Stimulated activated memory B cell treated with anti-CD40 and anti-IgM and Interleukin-4, amounts not matched to agents 10 μg/mL and 1 μg/mL and 100 μg/mL, for 72 hours (primary cell): ENCODE measurements around the gene CFAP210.
A peak's percentile ranks its signal among the peaks of the same experiment; 100 is the strongest.
"Not testable (repeated sequence)": the region's sequence is repeated elsewhere in the genome, so short reads cannot be mapped to it uniquely, and the experiment has no call there.

Experiments used
- ATAC-seq: fragments of 150-1000 bp; cut with Tn5 transposase; 2 replicates; pipeline ENCODE4 v1.10.0; 2021
- H3K27ac Mint-ChIP-seq: one replicate; pipeline ENCODE4 v1.8.0; 2022; ENCODE audit warnings: mild to moderate bottlenecking, mixed read lengths
- H3K27me3 Mint-ChIP-seq: one replicate; pipeline ENCODE4 v1.8.0; 2022; ENCODE audit warnings: mixed read lengths
- H3K36me3 Mint-ChIP-seq: one replicate; pipeline ENCODE4 v1.8.0; 2022; ENCODE audit warnings: mixed read lengths
- H3K4me1 Mint-ChIP-seq: one replicate; pipeline ENCODE4 v1.8.0; 2022; ENCODE audit warnings: mixed read lengths
- H3K4me3 Mint-ChIP-seq: one replicate; pipeline ENCODE4 v1.8.0; 2022; ENCODE audit warnings: mild to moderate bottlenecking, moderate library complexity, mixed read lengths
- H3K9me3 Mint-ChIP-seq: one replicate; pipeline ENCODE4 v1.8.0; 2022; ENCODE audit warnings: mixed read lengths

The CFAP210 gene

DNA sequence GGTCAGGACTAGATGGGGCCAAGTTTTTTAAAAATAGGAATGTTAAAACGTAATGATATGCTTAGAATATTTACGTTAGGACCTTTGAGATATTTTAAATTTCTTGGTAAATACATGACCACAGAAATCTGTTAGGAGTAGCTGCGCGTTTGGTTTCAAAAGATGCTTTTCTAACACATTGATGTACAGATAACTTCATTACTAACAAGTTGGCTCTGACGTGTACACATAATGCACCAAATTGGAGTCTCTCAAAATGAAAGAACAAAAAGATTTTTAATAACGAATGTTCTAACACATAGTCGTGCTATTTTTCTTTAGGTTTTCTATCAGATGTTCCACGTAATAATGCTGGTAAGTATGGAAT, 672 bp upstream of the CFAP210 start:
- no peak for ATAC-seq
- H3K9me3 Mint-ChIP-seq, result peaks cover 9% of the 10 kb centered on the region
- H3K4me3 Mint-ChIP-seq, result peak overlapping the region; percentile 90
- H3K4me1 Mint-ChIP-seq, result peaks cover 16% of the 10 kb centered on the region
- peak overlapping the region; percentile 85 for H3K27ac Mint-ChIP-seq
- peaks cover 20% of the 10 kb centered on the region for H3K27me3 Mint-ChIP-seq
- H3K36me3 Mint-ChIP-seq, result peaks cover 28% of the 10 kb centered on the region

DNA sequence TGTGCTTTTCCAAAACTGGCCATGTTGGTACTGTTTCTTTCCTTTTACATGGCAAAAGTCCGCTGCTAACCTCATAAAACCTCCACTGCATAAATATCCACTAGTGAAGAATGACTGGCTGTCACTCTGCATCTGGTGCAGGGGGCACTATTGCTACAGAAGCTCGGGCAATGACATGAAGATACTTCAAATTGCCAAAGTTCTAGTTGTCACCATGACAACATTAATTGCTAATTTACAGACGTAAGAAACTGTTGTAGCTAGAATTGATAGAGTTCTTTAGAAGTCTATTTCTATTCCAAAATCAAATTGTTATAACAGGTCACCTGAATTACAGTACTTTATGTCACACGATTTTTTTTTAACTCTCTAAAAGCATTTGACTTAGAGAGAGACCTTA, 845 bp downstream of the CFAP210 start:
- H3K4me1 Mint-ChIP-seq, result peaks cover 11% of the 10 kb centered on the region
- peaks cover 24% of the 10 kb centered on the region for H3K36me3 Mint-ChIP-seq
- H3K27ac Mint-ChIP-seq, result peak overlapping the region; percentile 85
- H3K27me3 Mint-ChIP-seq, result peaks cover 28% of the 10 kb centered on the region
- H3K4me3 Mint-ChIP-seq, result peak overlapping the region; percentile 60
- no peak for ATAC-seq
- H3K9me3 Mint-ChIP-seq, result peaks cover 14% of the 10 kb centered on the region

DNA sequence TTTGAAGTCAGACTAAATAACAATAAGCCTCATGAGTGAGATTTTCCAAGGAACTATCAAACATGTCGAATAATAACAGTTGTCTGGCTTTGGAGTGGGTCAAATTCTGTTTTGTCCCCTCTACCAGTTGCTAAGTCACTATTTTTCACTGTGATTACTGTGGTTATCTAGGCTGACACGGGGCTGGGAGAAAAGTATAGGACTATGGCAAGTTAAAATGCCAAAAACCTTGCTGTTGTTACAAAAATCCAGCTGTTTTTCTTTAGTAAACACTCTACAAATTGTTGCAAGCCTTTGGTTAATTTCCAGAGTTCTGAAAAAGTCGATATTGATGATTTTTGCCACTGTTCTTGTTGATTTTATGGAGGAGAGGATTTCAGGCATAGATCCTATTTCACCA, 1.5 kb downstream of the CFAP210 start:
- Mint-ChIP-seq H3K36me3 (peaks cover 24% of the 10 kb centered on the region), H3K4me1 (peaks cover 11% of the 10 kb centered on the region), H3K27me3 (peaks cover 30% of the 10 kb centered on the region), H3K4me3 (no peak overlapping the region), H3K9me3 (peaks cover 16% of the 10 kb centered on the region), H3K27ac (no peak overlapping the region)
- ATAC-seq, result no peak

DNA sequence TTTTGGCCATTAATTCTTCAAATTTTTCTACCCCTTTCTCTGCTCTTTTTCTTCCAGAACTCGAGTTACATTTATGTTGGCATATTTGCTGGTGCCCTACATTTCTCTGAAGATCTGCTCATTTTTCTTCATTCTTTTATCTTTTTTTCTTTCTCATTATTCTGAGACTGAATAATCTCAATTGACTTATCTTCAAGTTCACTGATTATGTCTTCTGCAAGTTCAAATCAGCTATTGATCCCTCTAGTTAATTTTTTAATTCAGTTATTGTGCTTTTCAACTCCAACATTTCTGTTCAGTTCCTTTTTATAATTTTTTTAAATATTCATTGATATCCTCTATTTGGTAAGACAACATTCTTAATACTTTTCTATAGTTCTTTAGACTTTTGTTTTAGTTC, 3.2 kb downstream of the CFAP210 start:
- Mint-ChIP-seq H3K27ac (no peak overlapping the region), H3K36me3 (peaks cover 19% of the 10 kb centered on the region), H3K9me3 (peaks cover 16% of the 10 kb centered on the region), H3K27me3 (peaks cover 30% of the 10 kb centered on the region), H3K4me3 (no peak overlapping the region), H3K4me1 (peaks cover 11% of the 10 kb centered on the region)
- ATAC-seq, result no peak

DNA sequence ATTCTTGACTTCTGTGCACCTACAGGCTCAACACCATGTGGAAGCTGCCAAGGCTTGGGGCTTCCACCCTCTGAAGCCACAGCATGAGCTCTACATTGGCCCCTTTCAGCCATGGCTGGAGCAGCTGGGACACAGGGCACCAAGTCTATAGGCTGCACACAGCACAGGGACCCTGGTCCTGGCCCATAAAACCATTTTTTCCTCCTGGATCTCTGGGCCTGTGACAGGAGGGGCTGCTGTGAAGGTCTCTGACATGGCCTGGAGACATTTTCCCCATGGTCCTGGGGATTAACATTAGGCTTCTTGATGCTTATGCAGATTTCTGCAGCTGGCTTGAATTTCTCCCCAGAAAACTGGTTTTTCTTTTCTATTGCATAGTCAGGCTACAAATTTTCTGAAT, 6.3 kb downstream of the CFAP210 start:
- not testable (repeated sequence) for H3K4me3 Mint-ChIP-seq, H3K27ac Mint-ChIP-seq, H3K4me1 Mint-ChIP-seq, ATAC-seq
- Mint-ChIP-seq H3K36me3 (peaks cover 19% of the 10 kb centered on the region), H3K9me3 (peaks cover 16% of the 10 kb centered on the region), H3K27me3 (peaks cover 30% of the 10 kb centered on the region)

DNA sequence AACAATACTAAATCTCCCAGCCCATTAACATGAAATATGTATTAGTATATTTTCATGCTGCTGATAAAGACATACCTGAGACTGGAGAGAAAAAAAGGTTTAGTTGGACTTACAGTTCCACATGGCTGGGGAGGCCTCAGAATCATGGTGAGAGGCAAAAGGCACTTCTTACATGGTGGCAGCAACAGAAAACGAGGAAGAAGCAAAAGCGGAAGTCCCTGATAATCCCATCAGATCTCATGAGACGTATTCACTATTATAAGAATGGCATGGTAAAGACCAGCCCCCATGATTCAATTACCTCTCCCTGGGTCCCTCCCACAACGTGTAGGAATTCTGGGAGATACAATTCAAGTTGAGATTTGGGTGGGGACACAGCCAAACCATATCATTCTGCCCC, 7.4 kb downstream of the CFAP210 start:
- H3K4me3 Mint-ChIP-seq, ATAC-seq, H3K27ac Mint-ChIP-seq, H3K4me1 Mint-ChIP-seq: not testable (repeated sequence)
- Mint-ChIP-seq H3K36me3 (peaks cover 19% of the 10 kb centered on the region), H3K9me3 (peaks cover 16% of the 10 kb centered on the region), H3K27me3 (peaks cover 21% of the 10 kb centered on the region)

DNA sequence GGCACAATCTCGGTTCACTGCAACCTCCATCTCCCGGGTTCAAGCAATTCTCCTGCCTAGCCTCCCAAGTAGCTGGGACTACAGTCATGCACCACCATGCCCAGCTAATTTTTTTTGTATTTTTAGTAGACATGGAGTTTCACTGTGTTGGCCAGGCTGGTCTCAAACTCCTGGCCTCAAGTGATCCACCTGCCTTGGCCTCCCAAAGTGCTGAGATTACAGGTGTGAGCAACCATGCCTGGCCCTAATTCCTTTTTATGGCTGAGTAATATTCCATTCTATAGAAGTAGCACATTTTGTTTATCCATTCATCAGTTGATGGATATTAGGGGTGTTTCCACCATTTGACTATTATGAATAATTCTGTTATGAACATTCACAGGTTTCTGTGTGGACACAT, 9.5 kb downstream of the CFAP210 start:
- not testable (repeated sequence) for H3K27ac Mint-ChIP-seq, H3K4me3 Mint-ChIP-seq, H3K4me1 Mint-ChIP-seq, H3K27me3 Mint-ChIP-seq, ATAC-seq, H3K36me3 Mint-ChIP-seq
- H3K9me3 Mint-ChIP-seq, result peaks cover 12% of the 10 kb centered on the region

DNA sequence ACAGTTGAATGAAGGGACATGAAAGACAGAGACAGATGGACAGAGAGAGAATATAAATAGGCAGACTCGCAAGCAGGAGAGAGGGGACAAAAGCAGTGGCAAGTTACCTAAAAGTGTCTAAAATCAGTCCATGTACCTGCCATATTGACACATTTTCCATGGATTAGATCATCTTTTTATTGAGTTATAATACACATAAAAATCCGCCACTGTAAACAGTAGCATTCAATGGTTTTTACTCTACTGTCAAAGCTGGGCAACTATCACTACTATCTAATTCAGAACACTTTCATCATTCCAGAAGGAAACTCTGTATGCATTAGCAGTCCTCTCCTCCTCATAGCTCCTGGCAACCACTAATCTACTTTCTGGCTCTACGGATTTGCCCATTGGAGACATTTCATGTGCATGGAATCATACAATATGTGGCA, 10.1 kb downstream of the CFAP210 start:
- Mint-ChIP-seq H3K27me3 (peaks cover 9% of the 10 kb centered on the region), H3K27ac (no peak overlapping the region), H3K36me3 (peaks cover 7% of the 10 kb centered on the region), H3K9me3 (peaks cover 12% of the 10 kb centered on the region), H3K4me1 (no peaks in the 10 kb centered on the region), H3K4me3 (no peak overlapping the region)
- no peak for ATAC-seq

DNA sequence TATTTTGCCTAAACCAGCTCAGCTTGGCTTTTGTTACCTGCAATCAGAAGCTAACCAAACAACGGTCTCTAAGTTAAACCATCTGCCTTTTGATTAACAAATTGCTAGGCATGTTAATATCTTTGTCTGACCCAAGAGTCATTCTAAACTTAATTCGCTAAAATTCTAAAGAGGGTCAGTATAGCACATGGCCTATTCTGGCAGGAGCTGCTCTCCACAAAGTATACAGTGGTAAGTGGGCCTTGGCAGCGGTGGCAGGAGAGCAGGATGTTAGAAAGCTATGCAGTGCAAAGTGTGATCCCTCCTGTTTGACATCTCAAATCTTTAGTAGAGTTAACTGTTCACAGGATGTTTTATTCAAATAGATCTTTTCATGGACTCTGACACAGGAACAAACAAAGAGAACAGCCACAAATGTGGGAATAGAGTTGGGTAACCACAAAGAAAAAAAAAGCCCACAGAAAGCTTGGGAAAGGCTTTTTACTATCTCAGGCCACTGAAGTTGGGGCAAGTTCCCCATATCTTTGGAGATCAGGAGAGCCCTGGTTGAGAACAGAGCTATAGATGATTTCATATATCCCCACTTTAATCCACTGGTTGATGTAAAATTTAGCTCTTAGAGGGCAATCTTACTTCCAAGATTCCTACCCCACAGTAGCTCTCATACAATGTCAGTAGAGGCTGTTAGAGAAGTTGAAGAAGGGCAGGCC, 10.6 kb downstream of the CFAP210 start:
- peaks cover 4% of the 10 kb centered on the region for H3K27me3 Mint-ChIP-seq
- no peaks in the 10 kb centered on the region for H3K4me1 Mint-ChIP-seq
- no peak overlapping the region for H3K27ac Mint-ChIP-seq
- ATAC-seq, result no peak
- H3K36me3 Mint-ChIP-seq, result peaks cover 3% of the 10 kb centered on the region
- H3K4me3 Mint-ChIP-seq, result no peak overlapping the region
- peaks cover 9% of the 10 kb centered on the region for H3K9me3 Mint-ChIP-seq

DNA sequence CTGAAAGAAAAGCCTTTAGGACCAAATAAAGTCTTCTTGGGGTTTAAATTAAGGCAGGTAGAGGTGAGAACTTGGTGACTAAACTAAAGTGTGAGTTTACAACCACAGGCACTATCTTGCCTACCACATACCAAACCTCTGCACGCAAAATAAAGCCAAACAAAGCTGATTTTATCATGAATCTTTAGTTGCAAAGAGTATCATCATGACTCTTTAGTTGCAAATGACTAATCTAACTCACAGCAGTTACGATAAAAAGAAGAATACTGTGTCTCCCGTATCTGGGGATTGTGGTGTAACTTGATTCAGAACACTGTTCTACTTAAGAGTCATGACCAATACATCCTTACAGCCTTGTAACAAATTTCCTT, 11.2 kb downstream of the CFAP210 start:
- Mint-ChIP-seq H3K9me3 (peaks cover 5% of the 10 kb centered on the region), H3K36me3 (no peaks in the 10 kb centered on the region), H3K4me3 (no peak overlapping the region), H3K27ac (no peak overlapping the region), H3K4me1 (no peaks in the 10 kb centered on the region), H3K27me3 (no peaks in the 10 kb centered on the region)
- no peak for ATAC-seq

DNA sequence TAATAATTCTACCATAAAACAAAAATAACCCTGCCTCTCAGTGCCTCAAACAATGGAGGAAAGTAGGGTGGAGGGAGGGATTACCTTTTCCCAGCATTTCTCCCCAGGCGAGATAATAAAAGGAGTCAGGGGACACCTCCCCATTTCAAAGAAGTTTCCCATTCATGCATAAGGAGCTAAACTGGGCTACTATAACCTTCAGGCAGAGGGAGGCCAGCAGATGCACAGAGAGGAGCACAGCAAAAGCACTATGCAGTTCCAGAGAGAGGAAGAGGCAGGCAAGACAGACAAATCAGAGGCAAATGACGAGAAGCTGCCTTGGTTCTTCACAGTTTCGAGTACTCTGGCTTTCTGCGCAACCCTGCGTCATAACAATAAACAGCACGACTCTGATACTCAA, 17.4 kb downstream of the CFAP210 start:
- no peak overlapping the region for H3K4me3 Mint-ChIP-seq
- H3K4me1 Mint-ChIP-seq, result no peaks in the 10 kb centered on the region
- H3K9me3 Mint-ChIP-seq, result peaks cover 5% of the 10 kb centered on the region
- ATAC-seq, result no peak
- H3K36me3 Mint-ChIP-seq, result no peaks in the 10 kb centered on the region
- peaks cover 40% of the 10 kb centered on the region for H3K27me3 Mint-ChIP-seq
- H3K27ac Mint-ChIP-seq, result no peak overlapping the region

DNA sequence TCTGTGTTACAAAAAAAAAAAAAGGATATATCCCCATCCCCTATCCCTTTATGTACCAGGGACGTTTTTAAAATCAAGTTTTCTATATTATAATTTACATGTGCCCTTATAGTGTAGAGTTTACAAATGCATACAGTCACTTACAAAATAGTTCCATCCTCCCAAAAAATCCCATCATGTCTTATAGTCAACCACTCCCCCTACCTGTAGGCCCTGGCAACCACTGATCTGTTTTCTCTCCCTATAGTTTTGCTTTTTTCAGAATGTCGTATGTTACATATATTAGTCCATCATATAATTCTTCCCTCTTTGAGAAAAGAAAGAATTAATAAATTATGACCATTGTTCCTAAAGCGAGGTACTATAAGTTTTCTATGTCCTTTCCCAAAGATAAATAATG, 17.8 kb downstream of the CFAP210 start:
- Mint-ChIP-seq H3K27ac (no peak overlapping the region), H3K4me1 (no peaks in the 10 kb centered on the region), H3K9me3 (peaks cover 5% of the 10 kb centered on the region), H3K4me3 (no peak overlapping the region), H3K27me3 (peaks cover 40% of the 10 kb centered on the region), H3K36me3 (no peaks in the 10 kb centered on the region)
- ATAC-seq, result no peak

DNA sequence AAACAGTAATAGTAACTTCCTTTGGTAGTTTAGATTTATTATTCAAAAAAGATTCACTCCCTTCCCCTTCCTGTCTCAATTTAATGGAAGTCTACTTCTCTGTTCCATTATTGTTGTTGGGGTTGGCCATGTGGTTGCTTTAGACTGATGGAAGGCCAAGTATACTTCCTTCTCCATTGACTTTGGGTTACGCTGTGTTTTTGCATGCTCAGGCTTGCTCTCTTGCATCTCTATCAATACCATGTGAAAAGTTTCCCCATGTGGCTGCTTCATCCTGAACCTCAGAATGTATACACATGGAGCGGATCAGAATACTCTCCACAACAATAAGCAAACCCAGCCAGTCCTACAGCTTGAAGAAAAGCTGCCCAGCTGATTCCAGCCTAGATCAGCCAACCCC, 20.3 kb downstream of the CFAP210 start:
- Mint-ChIP-seq H3K4me1 (no peaks in the 10 kb centered on the region), H3K9me3 (no peaks in the 10 kb centered on the region), H3K36me3 (no peaks in the 10 kb centered on the region), H3K27me3 (peaks cover 48% of the 10 kb centered on the region), H3K27ac (no peak overlapping the region), H3K4me3 (no peak overlapping the region)
- ATAC-seq, result no peak

DNA sequence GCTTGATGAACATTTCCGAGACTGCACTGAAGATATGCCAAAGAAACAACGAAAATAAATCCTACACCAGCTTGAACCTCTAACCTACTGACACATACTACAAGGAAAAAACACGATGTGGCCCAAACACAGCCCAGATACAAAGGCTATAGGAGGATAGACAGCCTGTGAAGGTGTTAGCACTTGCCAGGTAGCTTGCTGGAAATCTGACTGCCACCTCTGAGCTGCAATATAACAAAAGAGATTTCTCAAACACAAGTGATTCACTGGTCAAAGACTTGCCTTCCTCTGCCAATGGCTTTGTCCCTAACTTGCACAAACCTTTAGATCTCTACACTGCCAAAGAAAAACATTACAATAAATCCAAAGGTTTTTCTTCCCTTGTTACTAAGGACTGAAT, 21.1 kb downstream of the CFAP210 start:
- no peaks in the 10 kb centered on the region for H3K4me1 Mint-ChIP-seq
- H3K27me3 Mint-ChIP-seq, result peaks cover 52% of the 10 kb centered on the region
- H3K4me3 Mint-ChIP-seq, result no peak overlapping the region
- H3K9me3 Mint-ChIP-seq, result no peaks in the 10 kb centered on the region
- H3K27ac Mint-ChIP-seq, result no peak overlapping the region
- ATAC-seq, result no peak
- no peaks in the 10 kb centered on the region for H3K36me3 Mint-ChIP-seq

DNA sequence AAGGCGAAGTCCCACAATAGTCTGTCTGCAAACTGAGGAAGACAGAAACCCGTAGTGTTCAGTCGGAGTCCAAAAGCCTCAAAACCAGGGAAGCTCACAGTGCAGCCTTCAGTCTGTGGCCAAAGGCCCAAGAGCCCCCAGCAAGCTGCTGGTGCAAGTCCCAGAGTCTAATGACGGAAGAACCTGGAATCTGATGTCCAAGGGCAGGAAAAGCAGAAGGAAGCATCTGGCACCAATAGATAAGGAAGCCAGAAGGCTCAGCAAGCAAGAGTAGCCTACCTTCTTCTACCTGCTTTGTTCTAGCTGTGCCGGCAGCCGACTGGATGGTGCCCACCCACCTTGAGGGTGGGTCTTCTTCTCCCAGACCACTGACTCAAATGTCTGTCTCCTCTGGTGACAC, 21.8 kb downstream of the CFAP210 start:
- Mint-ChIP-seq H3K27ac (no peak overlapping the region), H3K36me3 (no peaks in the 10 kb centered on the region), H3K4me1 (no peaks in the 10 kb centered on the region), H3K9me3 (no peaks in the 10 kb centered on the region), H3K4me3 (no peak overlapping the region), H3K27me3 (peaks cover 52% of the 10 kb centered on the region)
- no peak for ATAC-seq

DNA sequence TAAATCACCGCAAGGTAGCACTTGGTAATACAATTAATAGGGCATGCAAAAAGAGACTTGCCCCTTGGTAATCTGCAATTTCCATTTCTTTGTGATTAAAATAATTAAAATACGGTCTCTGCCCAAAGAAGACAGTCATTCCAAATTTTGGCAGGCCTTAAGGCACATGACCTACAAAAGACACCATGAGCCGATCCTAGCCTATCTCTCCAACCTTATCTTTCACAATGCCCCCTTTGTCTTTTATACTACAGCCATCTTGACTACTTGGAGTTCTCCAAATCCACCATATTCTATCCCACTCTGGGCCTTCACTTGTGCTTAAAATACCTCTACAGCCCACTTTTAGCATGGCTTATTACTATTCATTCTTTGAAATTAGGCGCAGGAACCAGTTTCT, 23.3 kb downstream of the CFAP210 start:
- ATAC-seq, result no peak
- H3K4me3 Mint-ChIP-seq, result no peak overlapping the region
- H3K27ac Mint-ChIP-seq, result no peak overlapping the region
- no peaks in the 10 kb centered on the region for H3K9me3 Mint-ChIP-seq
- H3K27me3 Mint-ChIP-seq, result peaks cover 47% of the 10 kb centered on the region
- no peaks in the 10 kb centered on the region for H3K36me3 Mint-ChIP-seq
- H3K4me1 Mint-ChIP-seq, result no peaks in the 10 kb centered on the region

DNA sequence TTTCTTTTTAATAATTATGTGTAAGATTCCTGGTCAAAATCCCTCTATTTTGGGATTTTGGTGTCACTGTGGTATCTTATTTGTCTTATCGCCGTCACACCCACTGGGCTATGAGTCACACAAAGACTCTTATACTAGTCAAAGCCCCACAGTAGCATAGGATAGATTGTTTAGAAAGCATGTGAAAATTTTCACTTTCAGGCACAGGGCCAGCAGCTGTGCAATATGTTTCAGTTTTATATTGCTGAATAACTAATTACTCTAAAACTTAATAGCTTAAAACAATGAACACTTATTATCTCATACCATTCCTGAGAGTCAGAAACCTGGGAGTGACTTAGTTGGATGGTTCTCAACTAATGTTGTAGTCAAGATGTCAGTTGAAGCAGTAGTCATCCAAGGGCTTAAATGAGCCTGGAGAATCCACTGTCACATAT, 24.0 kb downstream of the CFAP210 start:
- Mint-ChIP-seq H3K27ac (no peak overlapping the region), H3K4me1 (no peaks in the 10 kb centered on the region), H3K27me3 (peaks cover 40% of the 10 kb centered on the region), H3K4me3 (no peak overlapping the region), H3K9me3 (no peaks in the 10 kb centered on the region), H3K36me3 (no peaks in the 10 kb centered on the region)
- no peak for ATAC-seq
